H9 (cell line): ENCODE measurements around the gene EMC8. TPM values are rescaled to one million over a fixed set of nuclear protein-coding genes. Genes with fewer than 3 reads are reported as not detected.

Source experiments
- DNase-seq: peaks from one replicate; pipeline ENCODE4 v3.0.0-alpha.2; 2017
- H2AFZ ChIP-seq: one replicate; pipeline ENCODE4 v1.6.1; 2013; ENCODE audit warnings: mild to moderate bottlenecking, low read length, control low read depth, moderate library complexity
- H2AK5ac ChIP-seq: 2 replicates; pipeline ENCODE4 v1.6.1; 2013; ENCODE audit warnings: low read length, control low read depth, mixed read lengths; ENCODE audit not compliant: insufficient read length
- H2BK120ac ChIP-seq: one replicate; pipeline ENCODE4 v1.6.1; 2013; ENCODE audit warnings: low read depth, mild to moderate bottlenecking, low read length, control low read depth, inconsistent platforms; ENCODE audit not compliant: poor library complexity, severe bottlenecking
- H2BK12ac ChIP-seq: 2 replicates; pipeline ENCODE4 v1.6.1; 2013; ENCODE audit warnings: low read length, control low read depth, mixed read lengths, low read depth; ENCODE audit not compliant: insufficient read length
- H2BK15ac ChIP-seq: 2 replicates; pipeline ENCODE4 v1.6.1; 2013; ENCODE audit warnings: low read depth, low read length, control low read depth
- H2BK20ac ChIP-seq: one replicate; pipeline ENCODE4 v1.6.1; 2013; ENCODE audit warnings: low read depth, mild to moderate bottlenecking, low read length, control low read depth, inconsistent platforms; ENCODE audit not compliant: poor library complexity, severe bottlenecking
- H2BK5ac ChIP-seq: 2 replicates; pipeline ENCODE4 v1.6.1; 2013; ENCODE audit warnings: low read length, control low read depth, mixed read lengths; ENCODE audit not compliant: insufficient read length
- H3K14ac ChIP-seq: 2 replicates; pipeline ENCODE4 v1.6.1; 2013; ENCODE audit warnings: low read length, control low read depth; ENCODE audit not compliant: insufficient read depth
- H3K18ac ChIP-seq: 2 replicates; pipeline ENCODE4 v1.6.1; 2013; ENCODE audit warnings: low read depth, mild to moderate bottlenecking, mixed read lengths, low read length, control low read depth; ENCODE audit not compliant: insufficient read length
- H3K23ac ChIP-seq: 2 replicates; pipeline ENCODE4 v1.6.1; 2013; ENCODE audit warnings: low read length, control low read depth, mixed read lengths, low read depth; ENCODE audit not compliant: insufficient read length
- H3K23me2 ChIP-seq: 2 replicates; pipeline ENCODE4 v1.6.1; 2013; ENCODE audit warnings: low read depth, mild to moderate bottlenecking, mixed read lengths, low read length, control low read depth; ENCODE audit not compliant: insufficient read length, poor library complexity, severe bottlenecking
- H3K27ac ChIP-seq: 2 replicates; pipeline ENCODE4 v1.5.1; 2013; ENCODE audit warnings: low read length, control low read depth, mixed read lengths, low read depth; ENCODE audit not compliant: insufficient read length
- H3K27me3 ChIP-seq: 2 replicates; pipeline ENCODE4 v1.6.1; 2013; ENCODE audit warnings: low read length, control low read depth, inconsistent platforms; ENCODE audit not compliant: insufficient read depth
- H3K4ac ChIP-seq: 2 replicates; pipeline ENCODE4 v1.6.1; 2013; ENCODE audit warnings: low read depth, mild to moderate bottlenecking, control low read depth, inconsistent platforms, low read length, moderate library complexity
- H3K4me1 ChIP-seq: 2 replicates; pipeline ENCODE4 v1.6.1; 2013; ENCODE audit warnings: low read length, control low read depth, inconsistent platforms; ENCODE audit not compliant: insufficient read depth
- H3K4me2 ChIP-seq: 2 replicates; pipeline ENCODE4 v1.6.1; 2013; ENCODE audit warnings: low read length, control low read depth, mixed read lengths; ENCODE audit not compliant: insufficient read length, insufficient read depth
- H3K56ac ChIP-seq: 2 replicates; pipeline ENCODE4 v1.6.1; 2013; ENCODE audit warnings: low read depth, mild to moderate bottlenecking, mixed read lengths, low read length, control low read depth; ENCODE audit not compliant: insufficient read length
- H3K79me1 ChIP-seq: 2 replicates; pipeline ENCODE4 v1.6.1; 2013; ENCODE audit warnings: low read depth, mild to moderate bottlenecking, moderate library complexity, low read length, control low read depth, inconsistent platforms; ENCODE audit not compliant: insufficient read depth, poor library complexity, severe bottlenecking
- H3K79me2 ChIP-seq: 2 replicates; pipeline ENCODE4 v1.6.1; 2013; ENCODE audit warnings: low read length, control low read depth, inconsistent platforms; ENCODE audit not compliant: insufficient read depth
- H3K9ac ChIP-seq: 2 replicates; pipeline ENCODE4 v1.6.1; 2013; ENCODE audit warnings: low read length, control low read depth, mixed read lengths; ENCODE audit not compliant: insufficient read length; ENCODE audit errors: extremely low read depth
- H3K9me3 ChIP-seq: one replicate; pipeline ENCODE4 v1.6.1; 2013; ENCODE audit warnings: low read depth, low read length, inconsistent platforms; ENCODE audit not compliant: control insufficient read depth
- H3T11ph ChIP-seq: one replicate; pipeline ENCODE4 v1.6.1; 2013; ENCODE audit warnings: mild to moderate bottlenecking, low read length, control low read depth, inconsistent platforms
- H4K20me1 ChIP-seq: one replicate; pipeline ENCODE4 v1.6.1; 2013; ENCODE audit not compliant: control insufficient read depth, insufficient read length, insufficient read depth
- H4K5ac ChIP-seq: 2 replicates; pipeline ENCODE4 v1.6.1; 2013; ENCODE audit warnings: low read depth, mild to moderate bottlenecking, mixed read lengths, low read length, control low read depth; ENCODE audit not compliant: insufficient read length
- H4K8ac ChIP-seq: replicated peaks from 2 replicates; pipeline ENCODE4 v1.6.1; 2013; ENCODE audit warnings: low read length, control low read depth, mixed read lengths, low read depth; ENCODE audit not compliant: insufficient read length
- H4K91ac ChIP-seq: 2 replicates; pipeline ENCODE4 v1.6.1; 2013; ENCODE audit warnings: low read depth, mild to moderate bottlenecking, moderate library complexity, mixed read lengths, low read length, control low read depth; ENCODE audit not compliant: insufficient read length
- H3K27ac Mint-ChIP-seq, 3 experiments: 2 replicates in 2 of 3; 3 replicates in 1 of 3; pipeline ENCODE4 v1.8.0; 2020 to 2021; ENCODE audit warnings: mixed read lengths in 3 of 3, mild to moderate bottlenecking in 1 of 3, moderate library complexity in 1 of 3
- H3K27me3 Mint-ChIP-seq: 2 replicates; pipeline ENCODE4 v1.8.0; 2021; ENCODE audit warnings: low read depth, mild to moderate bottlenecking, moderate library complexity, mixed read lengths
- H3K36me3 Mint-ChIP-seq, 3 experiments: 2 replicates in 2 of 3; 3 replicates in 1 of 3; pipeline ENCODE4 v1.8.0; 2020 to 2021; ENCODE audit warnings: low read depth in 3 of 3, mixed read lengths in 3 of 3; ENCODE audit not compliant: insufficient read depth in 1 of 3
- H3K4me1 Mint-ChIP-seq, 2 experiments: 2 replicates each; pipeline ENCODE4 v1.8.0; 2020; ENCODE audit warnings: mixed read lengths in 2 of 2
- H3K4me3 Mint-ChIP-seq, 2 experiments: 2 replicates in 1 of 2; 3 replicates in 1 of 2; pipeline ENCODE4 v1.8.0; 2020 to 2021; ENCODE audit warnings: mild to moderate bottlenecking in 2 of 2, mixed read lengths in 2 of 2, moderate library complexity in 1 of 2
- H3K9me3 Mint-ChIP-seq, 2 experiments: 2 replicates in 1 of 2; 3 replicates in 1 of 2; pipeline ENCODE4 v1.8.0; 2020; ENCODE audit warnings: mild to moderate bottlenecking in 2 of 2, mixed read lengths in 2 of 2, moderate library complexity in 1 of 2
- WGBS: extraction: QIAGEN DNeasy Blood & Tissue Kit; methylation state at CpG from one replicate; pipeline ENCODE4 v1.1.7; 2013; ENCODE audit warnings: missing lambda C conversion rate, low lambda C conversion rate, mixed read lengths; ENCODE audit not compliant: insufficient read length; ENCODE audit errors: extremely low coverage; 5-methylcytosine and 5-hydroxymethylcytosine counted together
- total RNA-seq: library from RNA; stranded (reverse); gene quantifications from 2 replicates; pipeline ENCODE4 v1.2.1, GENCODE V29; 2021
- TF ChIP-seq, protein P1 (sequence below): fragments of 200-600 bp; sonication (generic); conservative IDR thresholded peaks from 3 replicates; pipeline ENCODE4 v1.8.0; 2021; ENCODE audit warnings: antibody characterized with exemption, mild to moderate bottlenecking

Gene EMC8
- total RNA-seq, 1 experiment from 2014 or later, result 52.3 TPM

- no peaks in the 10 kb centered on the region for H3K36me3 Mint-ChIP-seq
- Histone ChIP-seq H3K4me2 (no peak overlapping the region), H3K18ac (no peak overlapping the region), H2BK12ac (no peak overlapping the region), H3T11ph (no peak overlapping the region), H2BK5ac (no peak overlapping the region), H3K4me1 (no peaks in the 10 kb centered on the region; the same call in 1 of the 2 replicates), H2BK15ac (no peak overlapping the region), H3K79me1 (no peaks in the 10 kb centered on the region), H3K9me3 (no peaks in the 10 kb centered on the region), H4K91ac (no peak overlapping the region), H3K9ac (no peak overlapping the region), H3K4ac (no peak overlapping the region), H2BK120ac (no peak overlapping the region), H3K23ac (no peak overlapping the region), H4K5ac (no peak overlapping the region), H3K27me3 (no peaks in the 10 kb centered on the region; the same call in 1 of the 2 replicates), H2AK5ac (no peak overlapping the region), H2AFZ (no peak overlapping the region), H4K8ac (no peak overlapping the region), H3K23me2 (peaks cover 8% of the 10 kb centered on the region), H4K20me1 (no peaks in the 10 kb centered on the region), H3K27ac (no peak overlapping the region), H3K14ac (0 out of 2 replicates have a peak overlapping the region, but pooled peaks have one; percentile 15), H2BK20ac (no peak overlapping the region), H3K79me2 (no peaks in the 10 kb centered on the region), H3K56ac (no peak overlapping the region)
- TF ChIP-seq, protein P1, sequence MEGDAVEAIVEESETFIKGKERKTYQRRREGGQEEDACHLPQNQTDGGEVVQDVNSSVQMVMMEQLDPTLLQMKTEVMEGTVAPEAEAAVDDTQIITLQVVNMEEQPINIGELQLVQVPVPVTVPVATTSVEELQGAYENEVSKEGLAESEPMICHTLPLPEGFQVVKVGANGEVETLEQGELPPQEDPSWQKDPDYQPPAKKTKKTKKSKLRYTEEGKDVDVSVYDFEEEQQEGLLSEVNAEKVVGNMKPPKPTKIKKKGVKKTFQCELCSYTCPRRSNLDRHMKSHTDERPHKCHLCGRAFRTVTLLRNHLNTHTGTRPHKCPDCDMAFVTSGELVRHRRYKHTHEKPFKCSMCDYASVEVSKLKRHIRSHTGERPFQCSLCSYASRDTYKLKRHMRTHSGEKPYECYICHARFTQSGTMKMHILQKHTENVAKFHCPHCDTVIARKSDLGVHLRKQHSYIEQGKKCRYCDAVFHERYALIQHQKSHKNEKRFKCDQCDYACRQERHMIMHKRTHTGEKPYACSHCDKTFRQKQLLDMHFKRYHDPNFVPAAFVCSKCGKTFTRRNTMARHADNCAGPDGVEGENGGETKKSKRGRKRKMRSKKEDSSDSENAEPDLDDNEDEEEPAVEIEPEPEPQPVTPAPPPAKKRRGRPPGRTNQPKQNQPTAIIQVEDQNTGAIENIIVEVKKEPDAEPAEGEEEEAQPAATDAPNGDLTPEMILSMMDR, result no peak
- H3K4me3 Mint-ChIP-seq, result no peak overlapping the region
- H3K4me1 Mint-ChIP-seq, result peaks cover 32 to 41% of the 10 kb centered on the region in 2 experiments
- DNase-seq, result no peak
- H3K9me3 Mint-ChIP-seq, result no peaks in the 10 kb centered on the region
- no CpG with 5 or more reads among the region's 7 CpGs for WGBS
- peaks cover 37% of the 10 kb centered on the region for H3K27me3 Mint-ChIP-seq
- H3K27ac Mint-ChIP-seq, result no peak overlapping the region
These were observed 44.9 kb downstream of the EMC8 start for GRCh38 chr16:85754413-85754812.
